K562 (cell line): Measurements from ENCODE around the gene PCDHA7. TPM values are rescaled to one million over a fixed set of nuclear protein-coding genes. Genes with fewer than 3 reads are reported as not detected.

Experiments
- ATAC-seq: fragments of 200-7000 bp; cut with Tn5 transposase; 3 replicates; pipeline ENCODE4 v1.9.1; 2020; ENCODE audit warnings: moderate library complexity
- BruUV-seq: library from RNA; stranded (reverse); fragments of 400-500 nt; replicated peaks from 2 replicates; lab custom pipeline; 2021; lab: Mats Ljungman, UMichigan
- CTCF ChIA-PET: fragments of 300-600 bp; formaldehyde crosslinking; extraction: SDS; loops from one replicate; lab custom pipeline; 2021; ENCODE audit warnings: low intra/inter-chr PET ratio; lab: Yijun Ruan, JAX
- POLR2A ChIA-PET: fragments of 300-600, 350-650 bp; sonication (Branson Sonifier 250); formaldehyde crosslinking; extraction: SDS; loops from one replicate; lab custom pipeline; 2021; ENCODE audit warnings: antibody characterized with exemption, inconsistent platforms; lab: Yijun Ruan, JAX
- DNase-seq, 4 experiments: peaks; one replicate each; pipeline versions ENCODE4 v3.0.0 to v3.0.0-alpha.2; 2011 to 2018; ENCODE audit warnings: low spot score in 3 of 4, mixed read lengths in 3 of 4; ENCODE audit errors: extremely low read depth in 1 of 4
- FAIRE-seq: peaks from 2 replicates; lab custom pipeline; 2011; peaks lifted over from hg19 to GRCh38; lab: Jason Lieb, UNC
- H2AFZ ChIP-seq: 2 replicates; pipeline ENCODE4 v1.6.0; 2011; ENCODE audit warnings: low read depth, low read length, control low read depth, inconsistent platforms
- H3K27ac ChIP-seq: fragments of 200-600 bp; 3 replicates; pipeline ENCODE4 v1.8.0; 2011; ENCODE audit warnings: low read depth, mild to moderate bottlenecking, control low read depth, inconsistent platforms, low read length, moderate library complexity, mixed read lengths; ENCODE audit errors: extremely low read depth
- H3K27me3 ChIP-seq, 2 experiments: fragments of 300-600 bp in 1 of 2; 2 replicates in 1 of 2; 3 replicates in 1 of 2; pipeline versions ENCODE4 v1.6.0 to v1.8.0; 2011; ENCODE audit warnings: inconsistent platforms in 2 of 2, low read length in 2 of 2, mild to moderate bottlenecking in 1 of 2, mixed read lengths in 1 of 2, moderate library complexity in 1 of 2; ENCODE audit not compliant: control insufficient read depth in 2 of 2, insufficient read depth in 2 of 2
- H3K36me3 ChIP-seq: fragments of 300-600 bp; 3 replicates; pipeline ENCODE4 v1.8.0; 2011; ENCODE audit warnings: mild to moderate bottlenecking, low read length, inconsistent platforms; ENCODE audit not compliant: control insufficient read depth, insufficient read depth
- H3K4me1 ChIP-seq, 2 experiments: fragments of 200-600 bp in 1 of 2; replicated peaks in 1 of 2; 2 replicates in 1 of 2; 3 replicates in 1 of 2; pipeline versions ENCODE4 v1.5.1 to v1.8.0; 2011; ENCODE audit warnings: inconsistent platforms in 2 of 2, low read length in 2 of 2, mild to moderate bottlenecking in 1 of 2, mixed read lengths in 1 of 2, moderate library complexity in 1 of 2; ENCODE audit not compliant: control insufficient read depth in 2 of 2, insufficient read depth in 2 of 2
- H3K4me2 ChIP-seq: 2 replicates; pipeline ENCODE4 v1.6.1; 2011; ENCODE audit warnings: low read length, control low read depth, inconsistent platforms, mixed read lengths; ENCODE audit not compliant: insufficient read depth
- H3K4me3 ChIP-seq: fragments of 200-600 bp; sonication (generic), shearing (Covaris generic); 2 replicates; pipeline ENCODE4 v1.5.1; 2016; ENCODE audit warnings: control low read depth, inconsistent platforms
- H3K79me2 ChIP-seq: fragments of 200-600 bp; 3 replicates; pipeline ENCODE4 v1.8.0; 2011; ENCODE audit warnings: low read length, inconsistent platforms; ENCODE audit not compliant: control insufficient read depth, insufficient read depth
- H3K9ac ChIP-seq, 2 experiments: 2 replicates each; pipeline versions ENCODE4 v1.6.0 to v1.6.1; 2011; ENCODE audit warnings: low read depth in 2 of 2, low read length in 2 of 2, control low read depth in 1 of 2, inconsistent platforms in 1 of 2, mild to moderate bottlenecking in 1 of 2, mixed read lengths in 1 of 2; ENCODE audit not compliant: insufficient read depth in 1 of 2
- H3K9me1 ChIP-seq: one replicate; pipeline ENCODE4 v1.6.0; 2011; ENCODE audit warnings: inconsistent platforms, mild to moderate bottlenecking, low read length, moderate library complexity; ENCODE audit not compliant: control insufficient read depth, insufficient read depth
- H3K9me3 ChIP-seq: replicated peaks from 2 replicates; pipeline ENCODE4 v1.5.1; 2011; ENCODE audit warnings: low read depth, low read length, inconsistent platforms; ENCODE audit not compliant: control insufficient read depth, insufficient read depth
- H4K20me1 ChIP-seq: replicated peaks from 2 replicates; pipeline ENCODE4 v1.6.1; 2011; ENCODE audit warnings: low read length, inconsistent platforms, mixed read lengths; ENCODE audit not compliant: control insufficient read depth, insufficient read depth
- BDP1 ChIP-seq: IDR thresholded peaks from 3 replicates; pipeline ENCODE4 v1.6.1; 2011; ENCODE audit not compliant: insufficient read length, insufficient read depth
- EP300 ChIP-seq: IDR thresholded peaks from 2 replicates; pipeline ENCODE4 v1.6.1; 2012; ENCODE audit warnings: low read length, improper control_type of control experiment
- POLR2G ChIP-seq: fragments of 200-400 bp; formaldehyde crosslinking; IDR thresholded peaks from 2 replicates; pipeline ENCODE4 v1.6.1; 2017; ENCODE audit warnings: low read depth, mild to moderate bottlenecking, antibody characterized with exemption, low read length, moderate library complexity
- RBM39 ChIP-seq: fragments of 200-400 bp; formaldehyde crosslinking; optimal IDR thresholded peaks from 2 replicates; pipeline ENCODE3; 2018; ENCODE audit warnings: low read depth, low read length
- TBP ChIP-seq: optimal IDR thresholded peaks from 2 replicates; pipeline ENCODE3; 2011; ENCODE audit warnings: low read depth, low read length, improper control_type of control experiment
- ZNF212 ChIP-seq: fragments of 450-650 bp; formaldehyde crosslinking; IDR thresholded peaks from 2 replicates; pipeline ENCODE4 v1.4.0; 2020; ENCODE audit warnings: mild to moderate bottlenecking
- ZNF449 ChIP-seq: fragments of 250-450 bp; sonication (Bioruptor Pico); IDR thresholded peaks from 2 replicates; pipeline ENCODE4 v1.8.0; 2022; ENCODE audit warnings: moderate library complexity, mild to moderate bottlenecking, inconsistent platforms
- ZNF79 ChIP-seq: fragments of 250-450 bp; sonication (Bioruptor Pico); IDR thresholded peaks from 2 replicates; pipeline ENCODE4 v1.4.0; 2020; ENCODE audit warnings: low read depth, mild to moderate bottlenecking, moderate library complexity
- WGBS: fragments of 100-300 bp; shearing (Covaris generic); methylation state at CpG from one replicate; pipeline ENCODE4 v1.1.6; 2016; ENCODE audit warnings: low coverage, mixed read lengths; ENCODE audit not compliant: insufficient coverage; ENCODE audit errors: missing lambda C conversion rate; 5-methylcytosine and 5-hydroxymethylcytosine counted together
- in situ Hi-C: fragments of 300-500 bp; cut with MboI; formaldehyde crosslinking; loops from 4 replicates; pipeline ENCODE4 v1.15.0; 2018; ENCODE audit warnings: inconsistent platforms, mixed read lengths
- intact Hi-C: fragments of 100-400 bp; cut with micrococcal nuclease; formaldehyde crosslinking; loops from 2 replicates; pipeline ENCODE4 v1.14.2; 2022
- polyA plus RNA-seq, 8 experiments: library from polyadenylated mRNA; depleted of rRNA in 4 of 8; stranded (reverse) in 5 of 8; unstranded in 3 of 8; fragments of >200 nt; fragmentation: Nextera tagmentation in 2 of 8; fragmentation: Illumina TruSeq in 1 of 8; extraction: Ambion mirVana in 2 of 8; extraction: Trizol in 1 of 8; gene quantifications; 2 replicates each; pipeline versions ENCODE4 v1.2.1 to v1.2.3, GENCODE V29; 2011 to 2014; ENCODE audit warnings: inconsistent platforms in 1 of 8, missing spikeins in 1 of 8
- total RNA-seq, 7 experiments: library from RNA; depleted of rRNA in 6 of 7; stranded (reverse); fragments of >200 nt in 6 of 7; fragmentation: Illumina TruSeq in 2 of 7; extraction: Trizol in 2 of 7; gene quantifications; 2 replicates each; pipeline versions ENCODE4 v1.2.1 to v1.2.3, GENCODE V29; 2011 to 2021; ENCODE audit warnings: low replicate concordance in 1 of 7

PCDHA7 gene
- total and polyA plus RNA-seq, 9 of the 15 experiments (the other 6 are each of a cell fraction or from before 2014, with no cell fraction given), result not detected

DNA sequence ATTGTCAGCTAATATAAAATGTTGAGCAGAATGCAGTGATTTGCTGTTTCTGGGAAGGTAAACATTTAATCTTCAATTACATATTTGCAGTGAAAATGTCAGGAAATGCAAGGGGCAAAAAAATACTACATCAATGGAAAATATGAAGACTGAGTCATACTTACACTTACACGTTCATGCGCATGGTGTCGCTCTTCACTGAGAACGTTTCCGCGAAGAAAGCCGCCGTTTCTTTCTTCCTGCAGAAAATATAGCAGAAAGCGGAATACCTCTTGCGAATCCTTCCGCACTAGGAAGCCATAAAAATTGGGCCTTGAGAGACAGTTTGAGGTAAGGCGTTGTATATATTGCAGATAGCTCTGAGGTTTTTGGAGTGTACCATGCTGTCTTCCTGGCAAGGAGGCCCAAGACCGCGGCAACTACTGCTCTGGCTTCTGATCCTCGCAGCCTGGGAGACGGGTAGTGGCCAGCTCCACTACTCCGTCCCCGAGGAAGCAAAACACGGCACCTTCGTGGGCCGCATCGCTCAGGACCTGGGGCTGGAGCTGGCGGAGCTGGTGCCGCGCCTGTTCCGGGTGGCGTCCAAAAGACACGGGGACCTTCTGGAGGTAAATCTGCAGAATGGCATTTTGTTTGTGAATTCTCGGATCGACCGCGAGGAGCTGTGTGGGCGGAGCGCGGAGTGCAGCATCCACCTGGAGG lies 48.0 kb downstream of the PCDHA7 start, which contains the start of gene PCDHA13:
Gene PCDHA13 (plus strand): TSS at position 236 of the 702 bp plus-strand sequence. CDS start 145 bp downstream, at position 381.
- Histone ChIP-seq H3K27ac (no peak within 1 kb of the TSS), H3K27me3 (no peaks in the 10 kb centered on the region), H4K20me1 (no peaks in the 10 kb centered on the region), H3K79me2 (no peaks in the 10 kb centered on the region), H2AFZ (no peak within 1 kb of the TSS), H3K9ac (no peak within 1 kb of the TSS), H3K4me1 (no peaks in the 10 kb centered on the region; a peak in 1 of 5 replicates), H3K9me1 (no peaks in the 10 kb centered on the region), H3K4me3 (no peak within 1 kb of the TSS), H3K36me3 (no peaks in the 10 kb centered on the region), H3K9me3 (0 out of 2 replicates have a peak, but pooled peaks cover 2% of the 10 kb centered on the region), H3K4me2 (no peak within 1 kb of the TSS)
- no peak for DNase-seq
- no peak for FAIRE-seq
- 18% methylated on average over 29 of the region's 35 CpGs for WGBS
- TF ChIP-seq ZNF449 (CRISPR knock-in tag) (no peak), RBM39 (no peak), EP300 (no peak), POLR2G (no peak), TBP (no peak), BDP1 (no peak), ZNF79 (CRISPR knock-in tag) (no peak), ZNF212 (CRISPR knock-in tag) (no peak)
- intact Hi-C loops (no loop called here), in situ Hi-C loops (no loop called here)
- BruUV-seq, result no TSS peak
- ChIA-PET POLR2A (no interaction called here), CTCF (no interaction called here)
- no peak for ATAC-seq
